HEK293T (cell line): ENCODE measurements around the gene KLK14.
A peak's percentile ranks its signal among the peaks of the same experiment; 100 is the strongest.

Experiments used
- CTCF ChIA-PET: fragments of 350-600 bp; formaldehyde crosslinking; extraction: SDS; loops from one replicate; lab custom pipeline; 2021; ENCODE audit warnings: antibody characterized with exemption, inconsistent platforms; lab: Yijun Ruan, JAX
- POLR2A ChIA-PET: fragments of 350-600 bp; formaldehyde crosslinking; extraction: SDS; loops from one replicate; lab custom pipeline; 2020; ENCODE audit warnings: antibody characterized with exemption, inconsistent platforms; lab: Yijun Ruan, JAX
- DNase-seq: peaks from one replicate; pipeline ENCODE4 v3.0.0; 2012; ENCODE audit warnings: mixed read lengths; ENCODE audit errors: extremely low spot score
- ARNT ChIP-seq: fragments of 450-650 bp; IDR thresholded peaks from 2 replicates; pipeline ENCODE4 v1.6.1; 2017; ENCODE audit warnings: mild to moderate bottlenecking
- BHLHE40 ChIP-seq: fragments of 450-650 bp; IDR thresholded peaks from 2 replicates; pipeline ENCODE4 v1.6.1; 2016; ENCODE audit warnings: mild to moderate bottlenecking, moderate library complexity, borderline replicate concordance
- CTBP1 ChIP-seq: fragments of 450-650 bp; IDR thresholded peaks from 2 replicates; pipeline ENCODE4 v1.6.1; 2016; ENCODE audit warnings: borderline replicate concordance
- ELF4 ChIP-seq: fragments of 450-650 bp; IDR thresholded peaks from 2 replicates; pipeline ENCODE4 v1.6.1; 2017; ENCODE audit warnings: antibody characterized with exemption
- FOXA1 ChIP-seq: fragments of 450-650 bp; IDR thresholded peaks from 2 replicates; pipeline ENCODE4 v1.6.1; 2016; ENCODE audit warnings: mild to moderate bottlenecking
- FOXK2 ChIP-seq: fragments of 450-650 bp; IDR thresholded peaks from 2 replicates; pipeline ENCODE4 v1.6.1; 2016; ENCODE audit warnings: mild to moderate bottlenecking
- FOXM1 ChIP-seq: fragments of 450-650 bp; IDR thresholded peaks from 2 replicates; pipeline ENCODE4 v1.6.1; 2017; ENCODE audit warnings: mild to moderate bottlenecking, borderline replicate concordance
- HDGF ChIP-seq: fragments of 450-650 bp; IDR thresholded peaks from 2 replicates; pipeline ENCODE4 v1.6.1; 2017; ENCODE audit warnings: antibody characterized with exemption, borderline replicate concordance
- L3MBTL2 ChIP-seq: fragments of 450-650 bp; conservative IDR thresholded peaks from 2 replicates; pipeline ENCODE4 v1.6.1; 2016; ENCODE audit warnings: mild to moderate bottlenecking
- LEF1 ChIP-seq: fragments of 450-650 bp; IDR thresholded peaks from 2 replicates; pipeline ENCODE4 v1.6.1; 2017; ENCODE audit warnings: mild to moderate bottlenecking, borderline replicate concordance
- NFRKB ChIP-seq: fragments of 450-650 bp; IDR thresholded peaks from 2 replicates; pipeline ENCODE4 v1.6.1; 2016; ENCODE audit warnings: mild to moderate bottlenecking, moderate library complexity
- SP1 ChIP-seq: fragments of 450-650 bp; IDR thresholded peaks from 2 replicates; pipeline ENCODE4 v1.6.1; 2017
- SUZ12 ChIP-seq: fragments of 450-650 bp; IDR thresholded peaks from 2 replicates; pipeline ENCODE4 v1.6.1; 2016; ENCODE audit warnings: mild to moderate bottlenecking
- TARDBP ChIP-seq: fragments of 450-650 bp; IDR thresholded peaks from 2 replicates; pipeline ENCODE4 v1.6.1; 2016
- ZNF384 ChIP-seq: fragments of 450-650 bp; IDR thresholded peaks from 2 replicates; pipeline ENCODE4 v1.6.1; 2016
- TF ChIP-seq, protein P1 (sequence below): fragments of 450-650 bp; IDR thresholded peaks from 2 replicates; pipeline ENCODE4 v1.6.1; 2016

KLK14 gene

DNA sequence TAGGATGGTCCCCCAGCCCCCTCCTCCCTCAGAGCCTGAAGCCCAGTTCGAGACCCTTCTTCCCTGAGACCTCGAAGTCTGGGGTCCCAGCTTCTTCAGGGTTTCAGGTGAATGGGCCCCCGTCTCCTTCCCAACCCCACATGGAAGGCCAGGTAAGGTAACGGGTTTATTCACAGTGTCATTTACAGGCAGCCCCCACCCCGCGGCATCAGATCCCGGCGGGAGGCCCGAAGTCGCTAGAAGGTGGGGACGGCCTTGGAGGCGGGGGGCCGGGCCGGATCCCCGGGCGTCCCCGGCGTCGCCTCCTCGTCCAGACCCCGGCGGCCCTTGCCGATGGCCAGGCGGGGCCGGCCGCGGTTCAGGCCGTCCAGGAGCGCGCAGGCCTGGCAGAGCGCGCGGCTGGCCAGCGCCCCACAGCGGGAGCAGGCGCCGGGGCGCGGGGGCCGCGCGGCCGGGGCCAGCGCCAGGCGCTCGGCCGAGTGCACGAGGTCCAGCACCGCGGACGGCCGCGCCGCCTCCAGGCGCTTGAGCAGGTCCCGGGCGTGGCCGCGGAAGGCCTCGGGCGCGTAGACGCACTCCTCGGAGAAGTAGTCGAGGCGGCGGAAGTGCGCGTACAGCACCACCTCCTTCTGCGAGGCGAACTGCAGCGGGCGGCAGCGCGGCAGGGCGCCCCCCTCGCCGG is 15.8 kb upstream of the KLK14 start:
- CTCF ChIA-PET: no interaction called here

GRCh38 chr19:51097796-51098195 is 15.1 kb upstream of the KLK14 start:
- DNase-seq: no peak
- ChIA-PET CTCF (no interaction called here), POLR2A (no interaction called here)
- TF ChIP-seq SP1 (no peak), L3MBTL2 (no peak), ZNF384 (no peak), SUZ12 (no peak), TARDBP (no peak), FOXK2 (no peak), NFRKB (no peak)

More for the DNA sequence above, 15.8 kb upstream of the KLK14 start:
- DNase-seq: no peak
- POLR2A ChIA-PET: no interaction called here
- no peak for TF ChIP-seq HDGF
- no peak for TF ChIP-seq NFRKB
- no peak for TF ChIP-seq SP1
- TF ChIP-seq ELF4: no peak
- TF ChIP-seq FOXM1: no peak

DNA sequence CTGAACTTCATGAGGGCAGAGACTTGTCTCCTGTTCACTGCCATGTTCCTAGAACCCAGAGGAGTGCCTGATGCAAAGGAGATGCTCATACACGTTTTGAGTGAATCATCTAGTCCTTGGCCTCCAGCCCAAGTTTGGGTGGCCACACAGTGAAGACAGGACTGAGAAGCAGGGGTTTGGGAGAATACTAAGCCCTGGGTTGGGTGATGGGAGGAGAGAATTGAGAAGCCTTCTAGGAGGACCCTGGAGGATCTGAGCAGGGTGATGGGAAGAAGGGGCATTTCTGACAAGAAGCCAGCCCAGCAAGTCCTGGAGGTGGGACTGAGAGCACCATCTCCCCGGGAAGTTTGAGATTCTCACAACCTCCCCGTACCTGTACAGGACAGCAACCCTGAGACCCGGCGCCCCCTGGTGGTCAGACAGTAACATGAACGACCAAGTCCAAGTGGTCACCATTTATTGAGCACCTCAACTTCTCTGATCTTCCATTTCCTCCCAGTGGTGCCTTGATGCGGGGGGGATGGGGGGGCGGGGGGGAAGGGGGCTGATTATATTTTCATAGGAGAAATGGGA is 14.6 kb upstream of the KLK14 start:
- ChIA-PET POLR2A (no interaction called here), CTCF (interaction anchor here (0.6 to 1.8 kb wide), 3 partner anchors 80 to 607 kb away, joined by 3 to 9 read pairs (median 4); no protein-coding TSS in a partner anchor)
- no peak for TF ChIP-seq TARDBP
- TF ChIP-seq ARNT: no peak
- TF ChIP-seq HDGF: no peak
- no peak for TF ChIP-seq BHLHE40
- TF ChIP-seq FOXM1: no peak
- TF ChIP-seq L3MBTL2: no peak
- no peak for TF ChIP-seq ELF4
- TF ChIP-seq FOXA1: no peak
- TF ChIP-seq SUZ12: no peak
- no peak for TF ChIP-seq ZNF384
- no peak for TF ChIP-seq NFRKB
- TF ChIP-seq FOXK2: no peak
- TF ChIP-seq, protein P1, sequence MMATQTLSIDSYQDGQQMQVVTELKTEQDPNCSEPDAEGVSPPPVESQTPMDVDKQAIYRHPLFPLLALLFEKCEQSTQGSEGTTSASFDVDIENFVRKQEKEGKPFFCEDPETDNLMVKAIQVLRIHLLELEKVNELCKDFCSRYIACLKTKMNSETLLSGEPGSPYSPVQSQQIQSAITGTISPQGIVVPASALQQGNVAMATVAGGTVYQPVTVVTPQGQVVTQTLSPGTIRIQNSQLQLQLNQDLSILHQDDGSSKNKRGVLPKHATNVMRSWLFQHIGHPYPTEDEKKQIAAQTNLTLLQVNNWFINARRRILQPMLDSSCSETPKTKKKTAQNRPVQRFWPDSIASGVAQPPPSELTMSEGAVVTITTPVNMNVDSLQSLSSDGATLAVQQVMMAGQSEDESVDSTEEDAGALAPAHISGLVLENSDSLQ: no peak
- peak; percentile 72 for DNase-seq

DNA sequence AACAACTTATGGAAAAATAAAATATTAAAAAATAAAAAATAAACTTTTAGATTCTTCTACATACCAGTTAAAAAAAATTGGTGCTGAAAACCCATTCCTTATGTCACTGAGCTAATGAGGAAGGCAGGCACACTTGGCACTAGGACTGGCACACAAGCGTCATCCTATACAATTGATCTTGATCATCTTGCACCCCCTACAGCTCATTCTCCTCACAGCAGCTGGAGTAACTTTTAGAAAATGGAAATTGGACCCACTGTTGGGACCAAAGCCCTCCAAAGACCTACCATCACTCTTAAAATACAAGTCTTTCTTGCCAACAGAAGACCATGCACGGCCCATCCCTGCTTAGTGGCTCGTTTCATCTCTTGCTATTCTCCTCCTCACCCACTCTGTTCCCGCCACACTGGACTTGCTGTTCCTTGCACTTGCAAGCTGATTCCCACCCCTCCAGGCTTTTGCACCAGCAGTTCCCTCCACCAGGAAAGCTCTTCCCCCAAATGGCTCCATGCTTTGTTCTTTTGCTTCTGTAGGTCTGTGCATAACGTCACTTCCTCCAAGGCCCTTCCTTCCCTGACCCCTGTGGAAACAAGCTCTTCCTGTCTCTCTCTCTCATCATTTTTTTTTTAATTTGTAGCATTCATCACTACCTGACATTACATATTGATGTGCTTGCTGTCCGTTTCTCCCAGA is 13.9 kb upstream of the KLK14 start:
- ChIA-PET CTCF (interaction anchor here (0.6 to 1.8 kb wide), 4 partner anchors 49 to 607 kb away, joined by 3 to 9 read pairs (median 5); no protein-coding TSS in a partner anchor), POLR2A (no interaction called here)
- TF ChIP-seq SP1 (no peak), NFRKB (no peak), HDGF (no peak), SUZ12 (no peak), FOXM1 (no peak), ELF4 (no peak), CTBP1 (no peak), L3MBTL2 (no peak), BHLHE40 (no peak), ARNT (no peak), FOXK2 (no peak), TARDBP (no peak), FOXA1 (no peak), ZNF384 (no peak), LEF1 (no peak)
- TF ChIP-seq, protein P1: no peak
- DNase-seq: no peak

DNA sequence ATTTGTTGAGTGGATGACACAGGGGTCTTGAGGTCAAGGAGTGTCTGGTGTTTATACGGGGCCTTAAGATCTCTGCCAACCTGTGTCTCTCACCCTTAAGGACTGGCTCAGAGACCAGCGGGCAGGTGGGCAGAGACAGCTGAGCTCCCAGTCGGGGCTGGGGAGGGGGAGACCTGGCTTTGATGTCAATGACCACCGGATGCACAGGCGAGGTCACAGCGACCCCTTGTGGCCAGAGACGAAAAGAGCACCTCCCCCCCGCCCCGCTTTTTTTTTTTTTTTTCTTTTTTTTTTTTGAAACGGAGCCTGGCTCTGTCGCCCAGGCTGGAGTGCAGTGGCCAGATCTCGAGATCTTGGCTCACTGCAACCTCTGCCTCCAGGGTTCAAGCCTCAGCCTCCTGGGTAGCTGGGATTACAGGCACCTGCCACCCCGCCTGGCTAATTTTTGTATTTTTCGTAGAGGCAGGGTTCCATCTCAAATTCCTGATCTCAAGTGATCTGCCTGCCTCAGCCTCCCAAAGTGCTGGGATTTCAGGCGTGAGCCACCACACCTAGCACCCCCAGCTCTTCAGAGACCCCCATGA is 12.1 kb upstream of the KLK14 start:
- TF ChIP-seq L3MBTL2 (no peak), ZNF384 (peak; percentile 97)
- ChIA-PET CTCF (interaction anchor here (0.6 to 1.0 kb wide), 2 partner anchors 74 to 148 kb away, joined by 3 to 5 read pairs; no protein-coding TSS in a partner anchor), POLR2A (no interaction called here)
- DNase-seq: peak; percentile 71

- no peak for TF ChIP-seq SP1
- TF ChIP-seq ARNT: no peak
- TF ChIP-seq NFRKB: no peak
- no peak for TF ChIP-seq FOXA1
- TF ChIP-seq BHLHE40: no peak
- CTCF ChIA-PET: interaction anchor here (1.0 to 1.4 kb wide), 2 partner anchors 73 kb away, joined by 3 to 5 read pairs; no protein-coding TSS in a partner anchor
- DNase-seq: no peak
- POLR2A ChIA-PET: no interaction called here
Measured at GRCh38 chr19:51093510-51094345, 11.0 kb upstream of the KLK14 start.
